Measurements from ENCODE around the gene ZRANB1.

ZRANB1 gene

DNA sequence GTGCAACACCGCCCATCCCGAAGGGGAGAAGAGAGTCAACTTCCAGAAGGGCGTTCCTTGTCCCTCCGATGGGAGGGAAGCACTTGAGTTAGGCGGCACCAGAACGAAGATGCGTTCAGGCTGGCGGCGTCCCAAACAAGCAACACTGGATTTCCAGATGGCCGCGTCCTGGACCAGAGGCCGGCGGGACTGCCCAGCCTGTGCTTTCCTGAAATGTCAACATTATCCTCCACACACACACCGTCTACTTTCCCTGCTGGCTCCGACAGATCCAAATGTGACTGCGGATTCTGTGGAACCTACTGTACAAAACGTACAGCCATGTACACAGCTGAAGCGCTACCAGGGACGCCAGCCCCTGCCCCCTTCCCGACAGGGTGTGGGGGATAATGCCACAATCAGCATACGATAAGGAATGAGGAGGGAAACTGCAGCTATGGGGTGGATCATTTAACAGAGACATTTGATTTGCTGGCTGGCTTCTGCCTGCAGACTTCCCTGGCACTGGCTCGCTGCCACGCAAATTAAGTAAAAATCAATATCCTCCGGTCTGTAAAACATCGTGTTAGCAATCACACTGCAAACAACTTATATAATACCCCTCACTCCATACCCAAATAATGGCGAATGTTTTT is 82.1 kb downstream of the ZRANB1 start:
- DNase-seq = no peak

DNA sequence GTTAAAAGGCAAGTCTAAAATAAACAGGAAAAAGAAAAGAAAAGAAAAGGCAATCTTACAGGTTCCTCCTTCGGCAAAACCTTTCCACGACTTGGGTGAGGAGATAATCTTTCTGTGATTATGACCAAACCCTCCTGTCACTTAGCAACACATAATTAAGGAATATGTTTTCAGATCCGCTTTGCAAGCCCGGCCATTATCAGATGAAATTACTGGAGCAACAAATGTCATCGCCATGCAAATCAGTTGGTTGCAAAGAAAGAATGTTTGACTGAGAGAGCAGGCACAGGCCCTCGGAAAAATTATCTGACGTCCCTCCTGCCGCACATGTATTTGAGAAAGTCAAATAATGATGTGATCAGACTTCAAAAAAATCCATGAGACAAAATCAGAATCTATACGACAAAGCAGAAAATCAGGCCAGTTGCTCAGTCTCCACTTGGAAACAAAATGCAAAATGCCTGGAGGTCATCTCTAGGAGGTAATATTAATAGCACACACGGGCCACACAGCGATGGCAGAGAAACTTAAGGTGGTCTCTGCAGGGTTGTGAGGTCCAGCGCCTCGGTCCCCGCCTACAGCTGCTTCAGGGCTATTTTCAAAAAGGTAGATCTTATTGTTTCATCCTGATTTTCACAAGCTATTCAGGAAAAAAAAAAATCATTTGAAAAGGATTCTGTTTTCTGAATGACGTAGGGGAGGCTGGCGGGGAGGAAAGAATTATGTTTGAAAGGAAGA is 82.7 kb downstream of the ZRANB1 start:
- DNase-seq = no peak

DNA sequence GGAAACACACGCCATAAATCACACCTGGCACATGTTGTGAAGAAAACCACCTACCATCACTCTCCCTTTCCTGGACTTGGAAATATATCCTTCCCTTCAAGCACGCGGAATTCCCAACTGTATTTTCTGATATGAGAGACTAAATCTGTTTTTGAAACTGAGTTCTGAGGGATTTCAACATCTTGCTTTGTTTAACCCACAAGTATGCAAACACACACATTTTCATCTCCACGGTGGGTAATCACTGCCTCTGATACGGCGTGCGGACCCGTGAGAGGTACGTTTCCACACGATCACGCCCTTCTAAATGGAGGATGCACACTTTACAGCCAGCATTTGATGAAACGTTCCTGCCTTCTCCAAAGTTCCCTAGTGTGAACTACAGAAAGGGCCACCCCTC is 83.4 kb downstream of the ZRANB1 start:
- DNase-seq = no peak

DNA sequence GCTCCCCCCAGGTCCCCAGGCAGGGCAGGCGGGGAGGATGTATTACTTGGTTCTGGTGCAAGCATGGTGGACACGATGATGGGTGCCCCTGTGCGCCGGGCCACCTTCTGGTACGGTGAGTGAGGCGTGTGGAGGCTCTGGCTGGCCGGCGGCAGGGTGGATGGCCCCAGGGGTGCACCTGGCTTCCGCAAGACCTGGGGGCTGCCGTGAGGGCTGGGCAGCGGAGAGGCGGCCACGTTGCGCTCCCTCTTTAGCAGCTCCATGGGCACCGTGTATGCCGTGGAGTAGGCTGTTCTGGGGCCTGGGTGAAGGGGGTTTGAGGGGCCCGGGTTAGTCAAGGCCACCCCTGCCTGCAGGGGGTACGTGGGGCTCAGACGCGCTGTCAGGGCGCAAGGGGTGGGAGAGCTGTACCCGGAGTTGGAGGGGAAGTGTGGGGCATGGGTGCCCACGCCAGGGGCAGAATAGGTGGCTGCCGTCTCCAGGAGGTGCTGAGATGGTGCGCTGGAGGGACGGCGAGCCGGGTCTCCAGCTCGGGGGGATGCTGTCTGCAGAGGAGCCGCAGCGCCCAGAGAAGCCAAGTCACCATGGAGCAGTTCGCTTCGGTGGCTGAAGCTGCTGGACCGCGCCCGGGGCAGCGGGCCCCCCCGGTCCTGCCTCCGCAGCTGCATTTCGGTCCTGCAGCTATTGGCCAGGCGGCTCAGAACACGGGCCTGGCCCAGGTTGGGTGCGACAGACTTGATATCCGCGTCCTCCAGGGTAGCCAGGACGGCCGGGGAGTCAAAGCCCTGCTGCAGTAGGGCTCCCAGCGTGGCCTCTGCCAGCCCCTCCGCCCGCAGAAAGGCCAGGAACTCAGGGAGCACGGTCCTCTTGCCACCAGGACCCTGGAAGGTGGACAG is 84.4 kb downstream of the ZRANB1 start:
- no peak for DNase-seq

DNA sequence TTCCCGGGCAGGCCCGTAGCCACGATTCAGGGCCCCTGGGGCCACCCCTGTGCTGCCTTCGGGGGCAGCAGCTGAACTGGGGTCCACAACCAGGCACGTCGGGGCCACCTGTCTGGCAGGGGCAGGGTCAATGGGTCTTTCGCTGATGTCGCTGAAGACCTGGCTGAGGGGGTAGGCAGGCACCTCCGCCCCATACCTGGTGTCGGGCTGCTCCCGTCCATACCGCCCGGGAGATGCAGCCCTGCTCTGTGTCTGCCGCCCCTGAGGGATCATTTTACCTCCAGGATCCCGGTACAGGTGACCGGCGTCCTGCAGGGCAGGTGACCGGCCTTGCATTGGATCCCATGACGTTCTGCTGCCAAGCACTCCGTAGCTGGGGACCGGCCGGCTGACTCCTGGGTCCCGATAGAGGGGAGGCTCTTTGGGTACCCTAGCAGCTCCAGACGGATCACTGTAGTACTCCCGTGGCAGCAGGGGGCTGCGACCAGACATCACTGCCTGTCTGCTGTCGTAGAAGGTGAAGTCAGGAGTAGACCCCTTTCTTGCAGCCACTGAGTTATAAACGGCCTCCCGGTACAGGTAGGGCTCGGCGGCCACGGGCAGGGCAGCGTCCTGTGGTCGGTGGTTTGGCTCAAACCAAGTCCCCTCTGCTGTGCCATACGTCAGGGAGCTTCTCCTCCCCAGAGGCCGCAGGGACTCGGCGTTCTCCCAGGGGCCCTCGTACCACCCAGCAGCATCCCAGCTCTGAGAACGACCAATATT is 85.2 kb downstream of the ZRANB1 start:
- no peak for DNase-seq

DNA sequence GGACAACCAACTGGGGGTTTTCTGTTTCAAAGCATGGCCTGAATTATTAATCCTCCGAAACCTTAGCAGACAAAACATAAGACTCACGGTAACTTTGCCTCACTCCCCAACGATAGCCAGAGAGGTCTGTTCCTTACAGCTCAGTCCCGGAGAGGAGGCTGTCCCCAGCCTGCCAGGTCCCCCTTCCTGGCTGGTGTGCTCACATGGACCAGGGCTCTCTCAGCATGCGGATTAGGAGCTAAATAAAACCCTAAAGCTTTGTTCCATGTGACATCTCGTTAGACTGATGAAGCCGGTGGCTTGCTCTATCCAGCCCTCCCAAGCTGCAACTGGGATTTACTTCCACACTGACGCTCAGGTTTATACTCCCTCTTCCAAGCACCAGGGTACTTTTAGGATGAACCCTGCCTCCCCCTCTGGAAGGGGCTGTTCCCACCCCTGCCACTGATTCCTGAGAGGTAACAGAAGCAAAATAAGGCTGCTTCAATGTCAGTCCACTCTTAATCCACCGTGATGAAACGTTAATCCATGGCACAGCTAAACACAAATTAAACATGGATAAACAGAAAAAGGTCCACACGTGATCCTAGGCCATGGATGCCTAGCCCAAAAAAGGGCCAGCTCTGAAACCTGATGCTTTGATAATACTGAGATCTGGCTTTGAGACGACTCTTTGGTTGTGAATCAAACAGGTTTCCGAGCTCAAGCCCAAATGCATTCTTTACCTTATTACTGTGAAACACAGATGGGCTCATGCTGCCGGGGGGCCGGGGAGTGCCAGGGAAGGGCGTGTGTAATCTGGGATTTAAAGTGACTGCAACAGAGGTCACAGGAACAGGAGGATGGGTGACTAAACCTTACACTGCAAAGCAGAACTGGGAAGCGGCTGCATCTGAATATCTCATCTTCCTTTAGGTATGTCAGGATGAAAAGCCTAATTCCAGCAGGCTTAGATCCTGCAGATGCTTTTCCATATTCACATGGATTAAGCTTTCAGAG is 86.2 kb downstream of the ZRANB1 start:
- DNase-seq = no peak

DNA sequence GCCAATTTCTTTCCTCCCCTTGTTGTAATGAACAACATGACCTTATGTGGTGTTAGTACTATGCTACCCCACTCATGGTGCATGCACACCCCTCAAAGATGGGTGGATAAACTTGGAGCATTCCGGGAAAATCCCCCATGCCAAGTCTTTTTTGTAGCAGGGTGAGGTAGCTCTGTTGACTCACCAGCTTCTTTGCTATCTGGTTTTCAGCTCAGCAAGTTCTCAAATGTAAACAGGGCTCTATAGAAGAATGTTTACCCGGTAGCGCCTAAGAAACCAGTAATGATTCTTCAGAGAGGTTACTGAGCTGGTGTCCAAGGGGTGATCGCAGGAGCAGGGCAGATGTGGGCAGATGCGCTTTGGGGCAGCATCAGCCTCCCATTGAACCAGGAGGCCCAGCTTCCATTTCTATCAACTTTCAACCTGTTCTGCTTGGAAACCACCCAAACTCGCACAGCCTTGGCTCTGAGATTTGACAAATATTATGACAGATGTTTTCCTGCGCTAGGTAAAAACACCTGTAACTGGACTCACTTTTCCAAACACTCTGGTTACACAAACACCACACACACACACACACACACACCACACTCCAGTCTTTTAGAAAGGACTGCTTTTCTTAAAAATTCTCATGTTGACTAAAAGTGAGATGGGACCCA is 87.8 kb downstream of the ZRANB1 start:
- no peak for DNase-seq

DNA sequence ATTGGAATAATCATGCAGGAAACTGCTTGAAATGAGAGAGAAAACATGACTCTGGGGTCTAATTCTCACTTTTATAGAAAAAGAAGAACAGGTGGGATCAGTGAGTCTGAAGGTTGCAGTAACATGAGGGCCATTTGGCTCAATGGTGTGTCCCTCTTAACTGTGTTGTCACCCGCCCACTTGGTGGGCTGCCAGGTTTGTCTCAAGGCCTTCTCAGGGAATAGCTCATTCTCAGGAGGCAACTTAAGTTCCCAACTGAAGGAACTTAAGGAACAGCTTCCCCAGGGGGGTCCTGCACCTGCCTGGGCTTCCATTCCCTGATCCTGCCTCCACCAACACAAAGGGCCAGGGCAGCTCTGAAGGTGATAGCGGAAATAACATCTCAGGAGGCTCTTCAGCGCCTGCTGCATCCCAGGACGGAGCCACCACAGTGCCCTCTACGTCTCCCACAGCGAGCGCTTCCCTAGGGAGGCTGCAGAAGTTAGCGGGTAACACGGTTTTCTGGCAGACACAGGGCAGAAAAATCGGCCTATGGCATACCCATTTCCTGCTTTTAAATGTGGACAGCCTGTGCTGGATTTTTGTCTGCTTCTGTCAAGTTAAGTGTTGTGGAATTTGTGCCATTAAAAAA is 88.8 kb downstream of the ZRANB1 start:
- DNase-seq = no peak

DNA sequence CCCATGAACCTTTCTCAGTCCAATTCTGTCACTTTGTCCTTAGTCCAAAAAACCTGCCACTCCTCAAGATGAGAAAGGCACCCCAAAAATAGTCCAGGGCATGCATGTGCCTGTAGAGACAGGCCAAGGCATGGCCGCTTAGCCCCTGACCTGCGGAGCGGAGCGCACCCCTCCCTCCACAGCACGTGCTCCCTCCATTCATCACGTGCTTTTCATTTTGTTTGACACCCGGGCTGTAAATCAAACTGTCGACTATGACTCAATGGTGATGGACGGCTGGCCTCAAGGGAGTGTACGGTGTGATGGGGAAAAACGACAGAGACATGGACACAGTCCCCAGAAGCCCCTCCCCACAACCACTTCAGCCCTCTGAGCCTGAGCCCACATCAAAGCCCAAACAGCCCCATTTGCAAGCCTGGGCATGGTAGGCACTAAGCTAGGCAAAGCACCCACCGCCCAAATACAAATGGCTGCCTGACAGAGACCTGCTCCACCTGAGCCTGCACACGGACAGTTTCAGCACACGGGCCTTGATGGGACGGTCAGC is 90.6 kb downstream of the ZRANB1 start:
- no peak for DNase-seq

DNA sequence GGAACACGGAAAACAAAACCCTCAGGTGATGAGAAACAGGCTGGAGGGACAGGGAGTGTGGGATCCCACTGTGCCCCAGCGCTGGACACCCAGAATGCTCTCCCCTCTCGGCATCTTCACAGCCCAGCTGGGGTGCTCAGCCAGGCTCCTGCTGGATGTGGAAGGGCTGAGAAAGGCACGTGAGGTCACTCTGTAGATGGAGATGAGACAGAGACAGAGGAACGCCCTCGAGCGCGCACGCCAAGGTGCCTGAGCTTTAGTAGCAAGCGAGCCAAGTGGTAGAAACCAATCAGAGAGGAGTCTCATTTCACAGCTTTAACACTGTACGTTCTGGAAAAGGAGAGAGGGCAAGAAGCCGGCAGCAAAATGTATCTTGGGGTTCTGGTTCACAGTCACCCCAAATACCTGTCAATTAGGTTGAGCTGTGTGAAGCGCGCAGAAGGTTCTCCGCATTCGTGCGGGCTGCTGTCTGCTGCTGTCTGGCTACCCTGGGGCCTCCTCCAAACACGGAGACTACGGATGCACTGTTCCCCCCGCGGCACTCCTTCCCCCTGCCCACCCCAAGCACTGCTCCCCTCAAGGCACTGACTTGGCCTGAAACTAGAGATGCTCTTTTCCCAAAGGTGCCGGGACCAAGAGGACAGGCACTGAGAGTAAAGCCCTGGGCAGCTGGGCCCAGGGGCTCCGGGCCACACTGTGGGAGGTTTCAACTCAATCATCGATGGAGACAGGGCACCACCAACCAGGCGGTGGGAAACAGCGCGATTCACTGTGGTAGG is 91.4 kb downstream of the ZRANB1 start:
- no peak for DNase-seq

DNA sequence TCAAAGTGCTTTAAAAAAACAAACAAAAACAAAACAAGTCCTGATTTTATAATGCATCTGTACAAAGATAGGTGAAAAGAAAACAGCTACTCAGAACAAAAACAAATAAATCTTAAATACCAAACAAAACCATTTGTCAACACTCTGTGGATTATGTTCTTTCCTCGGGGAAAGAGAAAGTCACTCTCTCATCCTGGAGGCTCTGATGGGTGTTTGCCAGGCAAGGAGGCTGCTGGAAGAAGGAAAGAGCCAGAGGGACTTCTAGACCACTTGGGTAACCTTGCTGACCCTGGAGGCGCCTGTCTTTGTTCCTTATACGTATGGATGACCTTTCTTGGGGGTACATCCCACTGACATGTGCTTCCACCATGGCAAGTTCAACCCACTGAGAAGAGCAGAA is 92.8 kb downstream of the ZRANB1 start:
- DNase-seq = no peak

DNA sequence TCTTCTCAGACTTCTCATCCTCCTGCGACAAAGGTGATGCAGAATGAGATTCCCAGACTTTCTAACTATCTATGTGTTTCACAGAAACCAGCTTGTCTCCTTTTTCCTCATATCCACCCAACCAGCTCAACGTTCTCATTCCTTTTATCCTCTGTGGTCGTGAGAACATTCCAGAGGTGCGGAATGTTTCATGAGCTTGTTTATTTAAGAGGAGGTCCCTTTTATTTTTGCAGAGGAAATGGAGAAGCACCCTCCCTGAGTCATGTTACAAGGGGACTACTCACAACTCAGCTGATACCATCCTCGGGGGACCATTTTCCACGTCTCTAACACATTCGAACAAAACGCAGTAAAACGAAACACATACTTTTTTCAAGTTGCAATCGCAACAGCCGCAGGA is 93.2 kb downstream of the ZRANB1 start:
- DNase-seq = no peak

DNA sequence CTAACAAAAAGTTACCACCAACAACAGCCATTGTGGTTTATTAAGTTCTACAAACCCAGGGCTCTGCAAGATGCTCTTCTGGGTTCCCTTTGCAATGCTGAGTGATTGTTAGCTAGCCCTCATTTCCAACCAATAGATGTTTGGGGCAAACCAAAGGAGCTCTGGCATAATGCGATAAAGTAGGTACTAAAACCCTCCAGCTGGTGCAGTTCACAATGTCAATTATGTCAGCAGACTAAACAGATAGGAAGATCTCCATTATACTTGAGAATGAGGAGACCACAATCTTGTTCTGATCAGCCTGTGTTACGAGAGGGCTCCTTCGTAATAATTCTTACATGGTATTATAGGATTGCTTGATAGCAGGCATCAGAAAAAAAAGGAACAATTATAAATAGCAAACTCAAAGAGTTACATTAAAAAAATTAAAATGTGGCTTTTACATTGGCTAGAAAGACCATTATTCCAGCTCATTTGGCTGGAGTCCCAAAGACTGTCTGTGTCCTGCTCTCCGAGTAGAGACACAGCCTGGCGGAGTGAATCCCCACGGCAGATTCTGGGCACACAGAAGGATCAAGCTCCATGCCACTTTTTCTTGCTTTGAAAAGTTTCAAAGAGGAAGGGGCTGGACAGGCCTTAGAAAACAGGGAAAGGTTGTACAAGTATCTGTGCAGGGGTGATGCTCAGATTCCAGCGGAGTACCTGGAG is 93.8 kb downstream of the ZRANB1 start:
- DNase-seq = no peak

DNA sequence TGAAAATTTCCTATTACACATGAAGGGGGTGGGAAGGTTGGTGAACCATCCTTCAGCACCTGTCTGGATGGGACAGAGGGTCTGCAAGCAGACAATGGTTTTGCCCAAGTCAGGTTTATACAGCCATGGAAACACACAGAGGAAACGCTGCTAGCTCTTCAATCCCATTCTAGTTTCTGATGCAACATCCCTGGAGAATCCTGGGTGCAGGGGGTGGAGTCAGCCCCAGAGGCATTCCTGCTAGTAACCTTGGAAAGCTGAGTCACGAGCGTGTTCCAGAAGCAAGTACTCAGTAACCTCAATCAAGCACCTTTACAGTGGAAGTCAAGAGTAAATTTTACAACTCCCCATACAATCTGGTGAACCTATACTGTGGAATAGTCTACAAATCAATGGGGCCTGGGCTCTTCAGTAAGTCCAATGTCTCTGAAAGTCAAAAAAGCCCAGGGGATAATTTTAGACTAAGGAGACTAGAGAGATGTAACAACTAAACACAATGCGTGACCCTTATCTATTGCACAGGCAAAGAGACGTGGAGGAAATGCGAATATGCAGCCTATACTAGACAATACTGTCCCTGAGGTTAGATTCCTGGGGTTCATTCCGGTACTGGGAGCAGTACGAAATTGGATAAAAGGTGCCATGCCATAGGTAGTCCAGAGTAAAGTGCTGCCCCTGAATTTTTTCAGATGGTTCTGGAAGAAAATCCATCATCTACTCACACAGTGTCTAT is 95.4 kb downstream of the ZRANB1 start:
- DNase-seq = no peak

All from stimulated activated CD8-positive, alpha-beta memory T cell treated with anti-CD3 and anti-CD28 coated beads, Interleukin-4, amount 100 ng/mL, for 48 hours (primary cell).